GM18507 (cell line): ENCODE data around the gene STING1.
"Not testable (repeated sequence)": the region's sequence is repeated elsewhere in the genome, so short reads cannot be mapped to it uniquely, and the experiment has no call there.

Source experiments
- DNase-seq: peaks from one replicate; pipeline ENCODE4 v3.0.0; 2011; ENCODE audit warnings: low read depth; ENCODE audit not compliant: insufficient read length; ENCODE audit errors: extremely low spot score
- FAIRE-seq: peaks from 2 replicates; lab custom pipeline; 2011; peaks lifted over from hg19 to GRCh38; lab: Jason Lieb, UNC

Gene STING1

DNA sequence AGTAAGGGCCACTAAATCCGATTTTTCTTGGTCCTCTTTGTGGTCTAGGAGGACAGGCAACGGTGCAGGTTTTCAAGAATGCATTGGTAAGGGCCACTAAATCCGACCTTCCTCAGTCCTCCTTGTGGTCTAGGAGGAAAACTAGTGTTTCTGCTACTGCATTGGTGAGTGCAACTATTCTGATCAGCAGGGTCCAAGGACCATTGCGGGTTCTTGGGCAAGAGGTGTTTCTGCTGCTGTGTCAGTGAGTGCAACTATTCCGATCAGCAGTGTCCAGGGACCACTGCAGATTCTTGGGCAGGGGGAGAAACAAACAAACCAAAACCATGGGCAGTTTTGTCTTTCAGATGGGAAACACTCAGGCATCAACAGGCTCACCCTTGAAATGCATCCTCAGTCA, 22.2 kb upstream of the STING1 start:
- not testable (repeated sequence) for FAIRE-seq

DNA sequence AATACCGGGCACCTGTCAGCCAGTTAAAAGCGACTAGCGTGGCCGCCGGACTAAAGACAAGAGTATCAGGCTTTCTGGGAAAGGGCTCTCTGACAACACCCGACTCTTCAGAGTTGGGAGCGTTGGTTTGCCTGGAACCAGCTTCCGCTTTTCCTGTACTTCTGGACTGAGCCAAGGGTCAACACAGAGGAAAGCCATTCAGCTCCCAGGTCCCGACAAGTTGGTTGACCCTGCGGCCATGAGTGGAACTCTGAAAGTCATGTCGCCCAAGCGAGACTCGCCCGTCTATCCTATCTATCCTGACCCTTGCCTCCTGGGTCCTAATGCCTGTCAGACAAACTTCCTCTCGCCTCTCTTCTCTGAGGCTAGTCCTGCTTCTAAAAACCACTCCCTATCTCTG, 21.3 kb upstream of the STING1 start:
- not testable (repeated sequence) for FAIRE-seq, DNase-seq

More for the DNA sequence above, 22.2 kb upstream of the STING1 start:
- DNase-seq: not testable (repeated sequence)

DNA sequence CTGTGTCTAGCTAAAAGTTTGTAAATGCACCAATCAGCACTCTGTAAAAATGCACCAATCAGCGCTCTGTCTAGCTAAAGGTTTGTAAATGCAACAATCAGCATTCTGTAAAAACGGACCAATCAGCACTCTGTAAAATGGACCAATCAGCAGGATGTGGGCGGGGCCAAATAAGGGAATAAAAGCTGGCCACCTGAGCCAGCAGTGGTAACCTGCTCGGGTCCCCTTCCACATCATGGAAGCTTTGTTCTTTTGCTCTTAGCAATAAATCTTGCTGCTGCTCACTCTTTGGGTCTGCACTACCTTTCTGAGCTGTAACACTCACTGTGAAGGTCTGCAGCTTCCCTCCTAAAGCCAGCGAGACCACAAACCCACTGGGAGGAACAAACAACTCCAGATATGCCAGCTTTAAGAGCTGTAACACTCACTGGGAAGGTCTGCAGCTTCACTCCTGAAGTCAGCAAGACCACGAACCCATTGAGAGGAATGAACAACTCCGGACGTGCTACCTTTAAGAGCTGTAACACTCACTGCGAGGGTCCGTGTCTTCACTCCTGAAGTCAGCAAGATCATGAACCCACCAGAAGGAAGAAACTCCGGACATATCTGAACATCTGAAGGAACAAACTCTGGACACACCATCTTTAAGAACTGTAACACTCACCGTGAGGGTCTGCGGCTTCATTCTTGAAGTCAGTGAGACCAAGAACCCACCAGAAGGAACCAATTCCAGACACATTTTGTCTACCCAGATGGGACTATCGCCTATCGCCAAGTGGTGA, 20.7 kb upstream of the STING1 start:
- FAIRE-seq, DNase-seq: not testable (repeated sequence)

DNA sequence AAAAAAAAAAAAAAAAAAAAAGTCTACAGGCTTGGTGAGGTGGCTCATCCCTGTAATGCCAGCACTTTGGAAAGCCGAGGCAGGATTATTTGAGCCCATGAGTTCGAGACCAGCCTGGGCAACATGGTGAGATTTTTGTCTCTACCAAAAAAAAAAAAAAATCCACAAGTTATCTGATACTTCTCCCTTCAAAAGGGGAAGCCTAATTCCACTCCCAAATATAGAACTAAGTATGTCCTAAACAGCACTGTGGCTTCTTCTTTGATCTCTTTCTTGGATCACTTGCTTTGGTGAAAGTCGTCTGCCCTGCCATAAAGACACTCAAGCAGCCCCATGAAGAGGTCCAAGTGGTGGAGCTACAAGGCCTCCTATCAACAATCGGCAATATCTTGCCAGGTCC, 18.8 kb upstream of the STING1 start:
- DNase-seq (no peak), FAIRE-seq (no peak)

DNA sequence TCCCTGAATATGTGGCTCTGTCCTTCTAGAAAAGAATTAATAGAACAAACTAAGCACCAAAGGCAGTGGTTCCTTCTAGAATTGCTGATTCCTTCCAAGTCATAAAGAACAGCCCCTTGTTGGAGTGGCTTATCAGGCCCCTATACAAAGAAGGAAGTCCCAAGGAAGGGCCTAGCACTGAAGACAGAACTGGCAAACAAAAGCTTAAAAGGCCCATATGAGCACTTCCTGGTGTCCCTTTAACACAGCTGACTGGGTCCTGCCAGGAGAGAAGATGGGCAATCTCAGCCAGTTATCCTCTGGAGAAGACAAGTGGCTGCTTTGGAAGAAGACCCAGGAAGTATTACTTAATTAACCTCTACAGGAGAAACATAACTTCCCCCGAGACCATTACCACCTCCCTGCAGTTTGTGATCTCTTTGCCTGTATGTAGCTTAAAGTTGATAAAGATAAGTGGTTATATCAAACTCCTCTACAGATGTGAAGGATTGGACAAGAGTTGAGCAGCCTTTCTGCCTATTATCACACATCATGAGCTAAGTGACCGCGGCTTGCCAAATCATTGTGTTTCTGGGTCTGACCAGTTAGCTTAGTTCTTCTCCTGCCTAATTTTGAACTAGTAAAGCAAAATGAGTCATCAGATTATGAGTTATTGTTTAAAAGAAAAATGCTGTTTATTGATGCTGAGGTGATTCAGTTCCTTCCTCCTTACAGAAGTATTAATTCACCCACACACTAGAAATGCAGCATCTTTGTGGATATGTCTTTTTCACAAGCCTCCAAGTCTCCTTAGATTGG, 13.3 kb upstream of the STING1 start:
- no peak for DNase-seq
- FAIRE-seq: no peak

DNA sequence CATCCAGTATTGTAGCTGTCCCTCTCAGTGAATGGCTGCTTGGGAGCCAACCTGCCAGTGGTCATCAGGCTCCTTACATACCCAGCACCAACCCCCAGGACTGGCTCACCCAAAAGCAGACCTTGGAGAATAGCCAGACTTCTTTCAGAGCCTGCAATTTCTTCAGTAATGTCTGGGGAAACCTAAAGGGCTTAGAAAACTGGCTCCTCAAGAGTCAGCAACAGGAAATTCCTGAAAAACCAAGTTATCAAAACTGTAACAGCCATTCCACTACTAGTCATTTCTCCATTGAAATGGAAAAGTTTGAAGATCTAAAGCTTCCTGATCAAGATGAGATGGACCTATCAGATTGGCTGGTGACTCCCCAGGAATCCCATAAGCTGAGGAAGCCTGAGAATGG, 12.3 kb upstream of the STING1 start:
- FAIRE-seq: no peak
- DNase-seq: no peak

DNA sequence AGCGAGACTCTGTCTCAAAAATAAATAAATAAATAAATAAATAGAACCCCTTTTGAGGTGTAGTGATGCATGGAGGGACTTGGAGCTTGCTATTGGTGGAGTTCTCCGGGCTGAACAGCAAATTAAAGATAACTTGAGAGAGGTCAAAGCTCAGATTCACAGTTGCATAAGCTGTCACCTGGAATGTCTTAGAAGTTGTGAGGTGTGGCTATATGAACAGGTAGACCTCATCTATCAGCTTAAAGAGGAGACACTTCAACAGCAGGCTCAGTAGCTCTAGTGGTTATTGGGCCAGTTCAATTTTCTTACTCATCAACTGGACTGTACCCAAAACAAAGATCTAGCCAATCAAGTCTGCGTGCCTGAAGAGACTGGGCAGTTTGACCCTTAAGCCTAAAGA, 11.7 kb upstream of the STING1 start:
- no peak for DNase-seq
- no peak for FAIRE-seq

DNA sequence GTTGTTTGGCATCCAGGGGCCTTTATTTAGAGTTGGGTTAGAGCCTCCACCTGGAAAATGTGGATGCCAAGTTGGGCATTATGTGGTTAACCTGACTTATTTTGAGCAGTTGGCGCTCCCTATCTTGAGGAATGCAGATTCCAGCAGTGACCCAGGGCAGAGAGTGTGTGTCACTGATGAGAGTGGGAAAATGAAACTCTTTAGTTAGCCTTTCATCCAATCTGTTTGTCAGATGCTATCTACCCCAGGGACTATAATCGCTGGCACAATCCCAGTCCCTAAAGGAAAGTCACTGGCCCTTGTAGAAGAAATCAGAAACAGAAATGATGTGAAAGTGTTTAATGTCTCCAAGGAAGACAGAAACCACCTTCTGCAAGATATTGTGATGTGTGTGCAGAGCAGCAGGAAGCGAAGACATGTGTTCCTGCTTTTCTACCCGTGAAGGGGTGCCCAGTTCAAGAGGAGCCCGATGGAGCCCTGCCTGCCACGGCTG, 10.2 kb upstream of the STING1 start:
- FAIRE-seq (no peak), DNase-seq (no peak)

DNA sequence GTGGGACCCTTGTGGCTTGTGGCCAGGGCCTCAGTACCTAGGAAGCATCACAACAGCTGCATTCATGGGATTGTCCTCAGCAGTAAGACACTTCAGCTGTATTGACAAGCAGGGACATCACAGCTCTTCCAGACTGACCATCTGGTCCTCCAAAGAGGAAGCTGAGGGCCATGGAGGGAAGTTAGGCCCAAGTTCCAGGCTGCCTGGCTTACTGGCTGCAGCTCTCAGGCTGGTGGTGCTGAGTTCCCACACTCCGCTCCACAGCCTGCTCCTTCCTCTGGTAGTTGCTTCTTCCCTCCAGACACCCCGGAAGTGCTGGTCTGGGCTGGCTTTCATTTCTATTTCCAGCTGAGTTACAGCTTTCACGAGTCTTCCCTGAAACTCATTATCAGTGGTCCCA, 5.7 kb upstream of the STING1 start:
- DNase-seq: no peak
- no peak for FAIRE-seq

DNA sequence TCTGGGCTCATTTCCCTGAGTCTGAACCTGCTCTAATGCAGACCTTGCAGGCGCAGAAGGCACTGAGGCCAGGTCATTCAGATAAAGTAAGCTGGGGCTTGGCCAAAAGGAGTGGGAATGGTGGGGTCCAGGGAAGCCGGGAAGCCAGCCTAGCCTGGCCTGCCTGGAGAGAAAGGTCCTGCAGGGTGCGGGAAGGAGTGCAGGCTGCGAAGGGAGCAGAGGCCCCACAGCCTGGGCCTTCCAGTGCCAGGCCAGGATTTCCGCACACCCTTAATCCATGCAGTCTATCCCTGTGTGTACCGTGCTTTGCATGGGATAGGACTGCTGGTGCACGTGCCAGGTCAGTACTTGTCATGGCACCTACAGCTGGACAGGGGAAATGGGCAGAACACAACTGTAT, 3.6 kb upstream of the STING1 start:
- no peak for DNase-seq
- no peak for FAIRE-seq

DNA sequence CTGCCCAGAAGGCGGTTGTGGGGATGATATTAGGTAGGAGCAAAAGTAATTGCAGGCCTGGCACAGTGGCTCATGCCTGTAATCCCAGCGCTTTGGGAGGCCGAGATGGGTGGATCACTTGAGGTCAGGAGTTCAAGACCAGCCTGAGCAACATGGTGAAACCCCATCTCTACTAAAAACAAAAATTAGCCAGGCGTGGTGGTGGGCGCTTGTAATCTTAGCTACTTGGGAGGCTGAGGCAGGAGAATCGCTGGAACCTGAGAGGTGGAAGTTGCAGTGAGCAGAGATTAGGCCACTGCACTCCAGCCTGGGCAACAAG, 291 bp upstream of the STING1 start:
- FAIRE-seq, DNase-seq: not testable (repeated sequence)

DNA sequence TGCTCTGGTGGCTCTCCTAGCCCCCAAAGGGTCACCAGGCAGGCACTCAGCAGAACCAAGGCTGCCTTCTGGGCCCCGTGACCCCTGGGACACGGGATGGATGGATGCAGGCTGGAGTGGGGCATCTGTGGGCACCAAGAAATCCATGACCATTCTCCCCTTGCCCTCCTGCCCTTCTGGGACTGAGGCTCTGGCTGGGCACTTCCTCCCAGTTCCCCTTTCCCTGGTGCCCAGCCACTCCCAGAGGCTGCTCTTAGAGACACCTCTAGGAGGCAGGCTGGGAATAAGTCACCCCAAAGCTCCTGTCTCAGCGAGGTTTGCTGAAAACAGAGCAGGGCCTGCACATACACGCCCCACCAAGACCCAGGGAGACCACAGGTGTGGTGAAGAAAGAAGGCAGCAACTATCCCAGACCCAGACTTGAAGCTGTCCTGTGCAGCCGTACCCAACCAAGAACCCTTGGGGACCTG, 943 bp downstream of the STING1 start:
- FAIRE-seq (no peak), DNase-seq (no peak)

DNA sequence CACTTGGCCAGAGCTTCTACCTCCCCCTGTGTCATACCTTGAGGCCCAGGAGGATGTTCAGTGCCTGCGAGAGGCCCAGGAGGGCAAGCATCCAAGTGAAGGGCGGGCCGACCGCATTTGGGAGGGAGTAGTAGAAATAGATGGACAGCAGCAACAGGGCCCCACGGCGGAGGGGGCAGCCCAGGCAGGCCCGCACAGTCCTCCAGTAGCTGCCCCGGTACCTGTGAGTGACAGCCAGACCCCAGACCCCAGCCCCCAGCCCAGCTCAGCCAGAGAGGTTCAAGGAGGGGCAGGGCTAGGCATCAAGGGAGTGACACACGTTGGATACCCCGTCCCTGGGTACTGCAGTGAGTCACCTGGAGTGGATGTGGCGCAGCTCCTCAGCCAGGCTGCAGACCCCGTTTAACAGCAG, 1.4 kb downstream of the STING1 start:
- FAIRE-seq (no peak), DNase-seq (no peak)

DNA sequence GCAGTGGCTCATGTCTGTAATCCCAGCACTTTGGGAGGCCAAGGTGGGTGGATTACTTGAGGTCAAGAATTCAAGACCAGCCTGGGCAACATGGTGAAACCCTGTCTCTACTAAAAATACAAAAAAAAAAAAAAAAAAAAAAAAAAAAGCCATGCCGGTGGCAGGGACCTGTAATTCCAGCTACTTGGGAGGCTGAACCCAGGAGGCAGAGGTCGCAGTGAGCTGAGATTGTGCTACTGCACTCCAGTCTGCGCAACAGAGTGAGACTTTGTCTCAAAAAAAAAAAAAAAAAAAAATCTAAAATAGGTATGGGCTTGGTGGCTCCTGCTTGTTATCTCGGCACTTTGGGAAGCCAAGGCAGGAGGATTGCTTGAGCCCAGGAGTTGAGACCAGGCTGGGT, 2.8 kb downstream of the STING1 start:
- not testable (repeated sequence) for DNase-seq, FAIRE-seq

DNA sequence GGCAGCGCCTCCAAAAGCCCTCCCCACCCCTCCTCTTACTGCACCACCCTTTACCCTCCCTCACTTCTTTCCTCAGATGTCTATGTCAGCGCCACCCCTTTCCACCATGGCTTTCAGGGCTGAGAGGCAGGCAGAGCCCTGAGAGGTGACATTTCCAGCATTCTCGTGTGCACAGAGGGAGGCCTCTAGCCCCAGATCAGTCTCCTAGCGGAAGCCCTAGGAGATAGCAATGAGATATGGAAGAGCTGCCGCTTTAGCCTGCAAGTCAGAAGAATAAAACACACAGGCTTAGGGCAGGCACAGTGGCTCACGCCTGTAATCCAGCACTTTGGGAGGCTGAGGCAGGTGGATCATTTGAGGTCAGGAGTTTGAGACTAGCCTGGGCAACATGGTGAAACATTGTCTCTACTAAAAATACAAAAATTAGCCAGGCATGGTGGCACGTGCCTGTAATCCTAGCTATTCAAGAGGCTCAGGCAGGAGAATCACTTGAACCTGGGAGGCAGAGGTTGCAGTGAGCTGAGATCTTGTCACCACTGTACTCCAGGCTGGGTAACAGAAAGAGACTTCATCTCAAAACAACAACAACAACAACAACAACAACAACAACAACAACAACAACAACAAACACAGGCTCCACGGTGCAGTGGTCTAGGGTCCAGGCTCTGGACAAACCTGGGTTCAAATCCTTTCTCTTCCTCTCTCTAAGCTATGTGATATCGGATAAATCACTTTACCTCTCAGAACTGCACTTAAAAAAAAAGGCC, 3.7 kb downstream of the STING1 start:
- not testable (repeated sequence) for FAIRE-seq, DNase-seq

DNA sequence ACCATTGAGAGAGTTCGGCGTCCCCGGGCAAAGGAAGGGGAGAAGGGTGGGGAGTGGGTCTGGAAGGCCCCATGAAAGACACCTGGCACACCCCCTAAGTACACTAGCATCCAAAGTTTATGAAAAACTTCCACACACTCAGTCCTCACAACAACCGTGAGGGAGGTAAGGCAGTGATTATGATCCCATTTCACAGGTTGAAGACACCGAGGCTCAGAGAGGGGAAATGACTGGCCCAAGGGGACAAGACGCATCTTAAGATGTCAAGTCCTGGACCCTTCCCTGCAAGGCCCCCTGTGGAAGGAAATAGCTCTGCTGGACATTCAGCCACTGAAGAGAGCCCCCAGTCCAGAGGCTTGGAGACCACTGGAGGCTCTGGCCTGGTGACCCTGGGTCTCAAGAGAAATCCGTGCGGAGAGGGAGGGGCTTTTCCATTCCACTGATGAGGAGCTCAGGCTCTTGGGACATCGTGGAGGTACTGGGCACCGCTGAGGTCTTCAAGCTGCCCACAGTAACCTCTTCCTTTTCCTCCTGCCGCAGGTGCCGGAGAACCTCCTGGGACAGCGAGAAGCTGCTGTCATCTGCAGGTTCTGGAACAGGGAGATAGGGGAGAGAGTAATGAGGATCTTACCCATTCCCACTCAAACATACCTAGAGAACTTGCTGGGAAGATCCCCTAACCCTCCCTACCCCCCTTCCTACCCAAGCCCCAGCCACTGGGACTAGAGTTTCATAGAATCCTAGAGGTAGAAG, 6.5 kb downstream of the STING1 start:
- no peak for DNase-seq
- no peak for FAIRE-seq

DNA sequence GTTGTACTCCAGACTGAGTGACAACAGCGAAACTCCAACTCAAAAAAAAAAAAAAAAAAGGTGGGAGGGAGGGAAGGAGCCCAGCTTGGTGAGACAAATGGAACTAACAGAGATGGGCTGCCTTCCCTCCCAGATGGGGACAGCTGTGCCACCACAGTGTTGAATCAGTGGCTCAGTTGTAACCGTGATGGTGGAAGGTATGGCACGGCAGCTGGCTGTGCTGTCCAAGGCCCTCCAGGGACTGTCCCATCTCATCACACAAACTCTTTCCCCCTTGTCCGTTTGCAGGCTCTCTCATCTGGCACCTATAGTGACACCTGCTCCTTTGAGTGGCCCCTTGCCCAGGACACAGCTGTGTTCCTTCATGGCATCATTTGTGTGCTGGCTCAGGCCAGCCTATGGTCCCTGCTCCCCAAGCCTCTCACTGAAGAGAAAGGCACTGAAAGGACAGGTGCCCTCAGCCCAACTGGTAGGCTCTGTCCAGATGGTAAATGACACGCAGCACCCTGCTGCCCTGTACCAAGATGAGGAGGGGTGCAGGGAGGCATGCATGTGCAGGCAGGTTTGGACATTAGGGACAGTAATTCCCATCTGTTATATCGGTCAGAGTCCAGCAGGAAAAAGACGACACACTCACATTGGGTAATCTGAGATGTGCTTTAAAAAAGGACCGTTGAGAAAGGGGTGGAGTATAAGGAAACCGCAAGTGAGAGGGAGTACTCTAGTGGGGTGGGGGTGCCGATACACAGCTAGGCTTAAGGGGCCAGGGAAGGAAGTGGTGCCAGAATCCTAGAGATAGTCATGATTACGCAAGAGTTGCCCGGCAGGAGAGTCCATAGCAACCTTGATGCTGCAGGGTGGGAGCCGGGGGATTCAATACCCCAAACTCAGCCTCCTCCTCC, 7.4 kb downstream of the STING1 start:
- no peak for FAIRE-seq

DNA sequence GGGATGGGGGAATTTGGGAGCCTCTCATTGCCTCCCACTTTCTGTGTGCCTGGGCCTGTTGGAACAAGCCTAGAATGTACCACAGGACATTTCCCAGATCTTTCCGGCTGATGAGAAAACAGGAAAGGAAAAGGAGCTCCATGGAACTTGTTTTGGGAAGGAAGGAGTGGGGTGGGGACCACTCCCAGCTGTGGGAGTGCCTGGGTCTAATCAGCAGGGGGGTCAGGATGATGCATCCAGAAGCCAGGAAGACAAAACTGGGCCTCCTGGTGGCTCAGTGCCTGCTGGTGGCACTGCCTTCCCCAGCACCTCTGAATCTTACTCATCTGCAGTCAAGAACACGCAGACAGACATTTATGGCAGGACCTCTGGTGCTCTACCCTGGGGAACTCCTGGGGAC, 9.0 kb downstream of the STING1 start:
- DNase-seq (no peak), FAIRE-seq (no peak)

More for the DNA sequence above, 7.4 kb downstream of the STING1 start:
- DNase-seq: no peak
